Peyer's patch (tissue), 4 donors: ENCODE data around the gene GGA1.
"Not testable (repeated sequence)": the region's sequence is repeated elsewhere in the genome, so short reads cannot be mapped to it uniquely, and the experiment has no call there.

Experiments used
- POLR2A ChIP-seq, 2 donors: fragments of 450-650 bp; IDR thresholded peaks; one replicate each; pipeline ENCODE4 v1.5.1; 2017; ENCODE audit warnings: antibody characterized with exemption in 2 of 2, mild to moderate bottlenecking in 2 of 2, moderate library complexity in 2 of 2
- TF ChIP-seq, protein P1 (sequence below), 6 experiments: fragments of 450-650 bp in 4 of 6; fragments of 200-600 bp in 2 of 6; sonication (generic) in 1 of 6; IDR thresholded peaks; one replicate each; pipeline ENCODE4 v1.5.1; 2017 to 2019; ENCODE audit warnings: antibody characterized with exemption in 6 of 6, mild to moderate bottlenecking in 3 of 6, moderate library complexity in 1 of 6

GRCh38 chr22:37591081-37591480, 17.6 kb upstream of the GGA1 start:
- TF ChIP-seq, protein P1, sequence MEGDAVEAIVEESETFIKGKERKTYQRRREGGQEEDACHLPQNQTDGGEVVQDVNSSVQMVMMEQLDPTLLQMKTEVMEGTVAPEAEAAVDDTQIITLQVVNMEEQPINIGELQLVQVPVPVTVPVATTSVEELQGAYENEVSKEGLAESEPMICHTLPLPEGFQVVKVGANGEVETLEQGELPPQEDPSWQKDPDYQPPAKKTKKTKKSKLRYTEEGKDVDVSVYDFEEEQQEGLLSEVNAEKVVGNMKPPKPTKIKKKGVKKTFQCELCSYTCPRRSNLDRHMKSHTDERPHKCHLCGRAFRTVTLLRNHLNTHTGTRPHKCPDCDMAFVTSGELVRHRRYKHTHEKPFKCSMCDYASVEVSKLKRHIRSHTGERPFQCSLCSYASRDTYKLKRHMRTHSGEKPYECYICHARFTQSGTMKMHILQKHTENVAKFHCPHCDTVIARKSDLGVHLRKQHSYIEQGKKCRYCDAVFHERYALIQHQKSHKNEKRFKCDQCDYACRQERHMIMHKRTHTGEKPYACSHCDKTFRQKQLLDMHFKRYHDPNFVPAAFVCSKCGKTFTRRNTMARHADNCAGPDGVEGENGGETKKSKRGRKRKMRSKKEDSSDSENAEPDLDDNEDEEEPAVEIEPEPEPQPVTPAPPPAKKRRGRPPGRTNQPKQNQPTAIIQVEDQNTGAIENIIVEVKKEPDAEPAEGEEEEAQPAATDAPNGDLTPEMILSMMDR (IDR thresholded peaks at IDR 0.05): not testable (repeated sequence)
- not testable (repeated sequence) for TF ChIP-seq POLR2A (IDR thresholded peaks at IDR 0.05)
